A673 (cell line): ENCODE measurements around the gene STARD3. TPM values are rescaled to one million over a fixed set of nuclear protein-coding genes. Genes with fewer than 3 reads are reported as not detected.

Experiments
- BruUV-seq: library from RNA; stranded (reverse); fragments of 400-500 nt; replicated peaks from 2 replicates; lab custom pipeline; 2021; lab: Mats Ljungman, UMichigan
- CTCF ChIA-PET: fragments of 300-600 bp; sonication (Branson Sonifier 250); formaldehyde crosslinking; loops from one replicate; lab custom pipeline; 2022; ENCODE audit warnings: antibody characterized with exemption; lab: Charles Lee
- POLR2A ChIA-PET: fragments of 300-600 bp; sonication (Branson Sonifier 250); formaldehyde crosslinking; loops from one replicate; lab custom pipeline; 2022; ENCODE audit warnings: antibody characterized with exemption; ENCODE audit not compliant: low non-redundant PET; lab: Charles Lee
- DNase-seq: peaks from one replicate; pipeline ENCODE4 v3.0.0-alpha.2; 2015; ENCODE audit warnings: low spot score
- H3K27ac ChIP-seq: fragments of 200-600 bp; sonication (generic); 2 replicates; pipeline ENCODE4 v1.5.1; 2016; ENCODE audit warnings: mixed run types, low read depth, mild to moderate bottlenecking, mixed read lengths, antibody characterized with exemption, low read length; ENCODE audit not compliant: poor library complexity, severe bottlenecking
- H3K27me3 ChIP-seq: fragments of 200-600 bp; sonication (generic); replicated peaks from 2 replicates; pipeline ENCODE4 v1.6.1; 2017; ENCODE audit warnings: mixed run types, low read depth, mild to moderate bottlenecking, mixed read lengths, antibody characterized with exemption, low read length; ENCODE audit not compliant: insufficient read depth, poor library complexity
- H3K36me3 ChIP-seq: fragments of 200-600 bp; sonication (generic); 2 replicates; pipeline ENCODE4 v1.6.1; 2016; ENCODE audit warnings: mixed run types, mild to moderate bottlenecking, mixed read lengths, antibody characterized with exemption, low read length; ENCODE audit not compliant: insufficient read depth, poor library complexity, severe bottlenecking
- H3K4me1 ChIP-seq: fragments of 200-600 bp; sonication (generic); 2 replicates; pipeline ENCODE4 v1.6.1; 2017; ENCODE audit warnings: mixed run types, mild to moderate bottlenecking, mixed read lengths, antibody characterized with exemption, low read length; ENCODE audit not compliant: insufficient read depth, poor library complexity, severe bottlenecking
- H3K4me3 ChIP-seq: fragments of 200-600 bp; sonication (generic); 2 replicates; pipeline ENCODE4 v1.5.1; 2016; ENCODE audit warnings: low read depth, mixed run types, mild to moderate bottlenecking, mixed read lengths, low read length; ENCODE audit not compliant: poor library complexity, severe bottlenecking
- H3K9me3 ChIP-seq: fragments of 200-600 bp; sonication (generic); 2 replicates; pipeline ENCODE4 v1.6.1; 2016; ENCODE audit warnings: mixed run types, low read depth, mild to moderate bottlenecking, mixed read lengths, antibody characterized with exemption, low read length; ENCODE audit not compliant: poor library complexity, severe bottlenecking
- CTCF ChIP-seq: fragments of 300-800, 200-600 bp; sonication (generic); conservative IDR thresholded peaks from 2 replicates; pipeline ENCODE4 v1.5.1; 2017; ENCODE audit warnings: low read depth, mild to moderate bottlenecking, antibody characterized with exemption, low read length, moderate library complexity, mixed read lengths
- EZH2 ChIP-seq: fragments of 200-600 bp; sonication (generic); IDR thresholded peaks from 2 replicates; pipeline ENCODE4 v1.6.1; 2017; ENCODE audit warnings: borderline replicate concordance, low read depth, mild to moderate bottlenecking, mixed read lengths, antibody characterized with exemption, low read length; ENCODE audit not compliant: poor library complexity, severe bottlenecking
- intact Hi-C: fragments of 100-400 bp; cut with micrococcal nuclease; formaldehyde crosslinking; loops from one replicate; pipeline ENCODE4 v1.10.0; 2022; ENCODE audit not compliant: unreplicated experiment
- total RNA-seq: library from RNA; stranded (reverse); gene quantifications from 2 replicates; pipeline ENCODE4 v1.2.3, GENCODE V29; 2021

STARD3 gene
- total RNA-seq, 1 experiment from 2014 or later = 21.3 TPM

GRCh38 chr17:39600288-39600996, 36.5 kb upstream of the STARD3 start:
- Histone ChIP-seq H3K27ac (no peak overlapping the region), H3K36me3 (no peaks in the 10 kb centered on the region), H3K27me3 (peaks cover 100% of the 10 kb centered on the region), H3K9me3 (no peaks in the 10 kb centered on the region), H3K4me3 (no peak overlapping the region), H3K4me1 (no peaks in the 10 kb centered on the region)
- BruUV-seq = no TSS peak
- TF ChIP-seq CTCF (no peak), EZH2 (no peak)
- DNase-seq = no peak
- POLR2A ChIA-PET = no interaction called here
- intact Hi-C loops = no loop called here
- CTCF ChIA-PET = no interaction called here

DNA sequence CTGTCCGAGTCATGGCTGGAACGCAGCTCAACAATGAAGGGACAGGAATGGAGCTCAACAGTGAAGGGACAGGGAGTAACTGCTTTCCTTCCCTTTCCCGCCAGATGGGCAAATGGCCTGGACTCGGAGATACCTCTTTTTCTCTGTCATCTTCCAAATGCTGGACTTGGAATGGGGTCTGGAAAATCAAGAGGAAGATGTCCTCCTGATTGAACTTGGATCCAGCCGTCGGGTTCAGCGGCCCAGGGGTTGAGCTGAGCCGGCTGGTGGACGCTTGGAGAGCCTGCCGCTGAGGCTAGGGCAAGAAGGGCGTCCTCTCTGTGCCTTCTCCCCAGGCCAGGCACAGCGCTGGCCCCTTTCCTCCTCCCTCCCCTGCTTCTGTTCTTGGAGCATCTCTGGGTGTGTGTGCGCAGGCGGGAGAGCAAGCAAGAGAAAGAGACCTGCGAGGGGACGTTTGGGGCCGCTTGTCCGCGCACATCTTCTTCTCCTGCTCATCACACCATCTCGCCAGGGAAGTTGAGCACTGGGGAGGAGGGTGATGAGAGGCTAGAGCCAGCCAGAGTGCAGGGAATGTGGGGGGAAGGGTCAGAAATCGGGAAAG, 35.8 kb upstream of the STARD3 start:
- CTCF ChIA-PET = no interaction called here
- BruUV-seq = no TSS peak
- intact Hi-C loops = no loop called here

DNA sequence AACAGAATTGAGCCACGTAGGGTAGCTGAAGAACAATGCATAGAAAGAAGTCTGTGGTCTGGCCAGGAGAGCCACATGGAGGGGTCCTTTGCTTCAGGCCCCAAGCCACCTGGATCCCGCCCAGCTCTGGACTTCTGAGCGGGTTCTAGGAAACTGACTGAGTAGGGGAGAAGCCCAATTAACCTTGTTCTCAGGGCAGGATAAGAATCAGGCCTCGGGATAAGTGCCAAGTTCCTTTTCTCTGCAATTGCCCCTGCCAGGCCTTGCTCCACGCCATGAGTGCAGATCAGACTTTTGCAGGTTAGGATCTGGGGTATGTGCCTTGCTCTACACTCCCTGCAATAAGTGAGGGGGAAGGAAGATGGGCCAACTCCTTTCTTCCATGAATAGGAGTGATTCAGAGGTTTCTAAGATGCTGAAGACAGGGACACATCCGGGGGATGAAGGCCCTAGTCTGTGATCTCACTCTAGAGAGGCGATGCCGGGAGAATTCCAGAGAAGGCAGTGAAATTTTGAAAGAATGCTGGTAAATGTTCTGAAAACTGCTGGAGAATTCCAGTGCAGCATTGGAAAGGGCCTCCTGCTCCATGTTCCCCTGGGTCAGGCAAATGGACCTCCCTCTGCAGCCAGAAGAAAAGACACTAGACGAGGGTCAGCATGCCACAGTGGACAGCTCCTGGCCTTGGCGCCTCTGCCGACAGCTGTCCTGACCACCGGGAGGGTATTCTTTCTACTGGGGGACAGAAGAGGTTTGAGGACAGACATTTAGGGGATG, 35.0 kb upstream of the STARD3 start:
- Histone ChIP-seq H3K9me3 (no peaks in the 10 kb centered on the region), H3K4me3 (no peak overlapping the region), H3K4me1 (no peaks in the 10 kb centered on the region), H3K36me3 (no peaks in the 10 kb centered on the region), H3K27me3 (peaks cover 100% of the 10 kb centered on the region), H3K27ac (no peak overlapping the region)
- CTCF ChIA-PET = no interaction called here
- TF ChIP-seq EZH2 (no peak), CTCF (no peak)
- DNase-seq = no peak
- no TSS peak for BruUV-seq
- POLR2A ChIA-PET = no interaction called here
- intact Hi-C loops = no loop called here

More for the DNA sequence above, 35.8 kb upstream of the STARD3 start:
- H3K27ac ChIP-seq = no peak overlapping the region
- POLR2A ChIA-PET = no interaction called here
- TF ChIP-seq EZH2 (no peak), CTCF (no peak)
- no peaks in the 10 kb centered on the region for H3K4me1 ChIP-seq
- no peak overlapping the region for H3K4me3 ChIP-seq
- peaks cover 100% of the 10 kb centered on the region for H3K27me3 ChIP-seq
- no peak for DNase-seq
- H3K36me3 ChIP-seq = no peaks in the 10 kb centered on the region
- H3K9me3 ChIP-seq = no peaks in the 10 kb centered on the region
